DND-41 (cell line): ENCODE measurements around the gene RIN1.

Source experiments
- EZH2 ChIP-seq: IDR thresholded peaks from 3 replicates; pipeline ENCODE4 v1.6.1; 2012; ENCODE audit warnings: borderline replicate concordance, low read depth, mild to moderate bottlenecking, moderate library complexity, low read length, inconsistent platforms; ENCODE audit not compliant: severe bottlenecking
- TF ChIP-seq, protein P1 (sequence below): IDR thresholded peaks from 2 replicates; pipeline ENCODE4 v1.5.1; 2012; ENCODE audit warnings: borderline replicate concordance, low read length, moderate library complexity, mild to moderate bottlenecking; ENCODE audit not compliant: poor library complexity, severe bottlenecking; ENCODE audit errors: extremely low read depth

DNA sequence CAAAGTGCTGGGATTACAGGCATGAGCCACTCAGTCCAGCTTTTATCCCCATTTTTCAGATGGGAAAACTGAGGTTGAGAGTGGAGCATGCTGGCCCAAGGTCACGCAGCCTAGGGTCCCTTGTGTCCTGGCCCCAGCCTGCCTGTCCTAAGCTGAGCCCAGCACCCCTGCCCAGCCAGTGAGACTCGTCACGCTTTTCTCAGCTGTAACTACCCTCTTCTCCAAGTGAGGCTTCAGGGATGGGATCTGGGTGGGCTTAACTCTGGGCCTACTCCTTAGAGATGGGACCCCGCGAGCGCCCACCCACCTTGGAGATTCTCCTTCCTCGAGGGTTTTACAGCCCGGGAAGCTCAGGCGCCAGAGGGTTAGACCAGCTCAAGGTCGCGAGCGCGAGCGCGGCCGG lies 44.9 kb downstream of the RIN1 start:
- TF ChIP-seq, protein P1, sequence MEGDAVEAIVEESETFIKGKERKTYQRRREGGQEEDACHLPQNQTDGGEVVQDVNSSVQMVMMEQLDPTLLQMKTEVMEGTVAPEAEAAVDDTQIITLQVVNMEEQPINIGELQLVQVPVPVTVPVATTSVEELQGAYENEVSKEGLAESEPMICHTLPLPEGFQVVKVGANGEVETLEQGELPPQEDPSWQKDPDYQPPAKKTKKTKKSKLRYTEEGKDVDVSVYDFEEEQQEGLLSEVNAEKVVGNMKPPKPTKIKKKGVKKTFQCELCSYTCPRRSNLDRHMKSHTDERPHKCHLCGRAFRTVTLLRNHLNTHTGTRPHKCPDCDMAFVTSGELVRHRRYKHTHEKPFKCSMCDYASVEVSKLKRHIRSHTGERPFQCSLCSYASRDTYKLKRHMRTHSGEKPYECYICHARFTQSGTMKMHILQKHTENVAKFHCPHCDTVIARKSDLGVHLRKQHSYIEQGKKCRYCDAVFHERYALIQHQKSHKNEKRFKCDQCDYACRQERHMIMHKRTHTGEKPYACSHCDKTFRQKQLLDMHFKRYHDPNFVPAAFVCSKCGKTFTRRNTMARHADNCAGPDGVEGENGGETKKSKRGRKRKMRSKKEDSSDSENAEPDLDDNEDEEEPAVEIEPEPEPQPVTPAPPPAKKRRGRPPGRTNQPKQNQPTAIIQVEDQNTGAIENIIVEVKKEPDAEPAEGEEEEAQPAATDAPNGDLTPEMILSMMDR, result no peak
- no peak for TF ChIP-seq EZH2
